ENCODE data around the gene NXPH4. TPM values are rescaled to one million over a fixed set of nuclear protein-coding genes. Genes with fewer than 3 reads are reported as not detected.

Gene NXPH4
- total and polyA plus RNA-seq, 4 experiments from 2014 or later, result not detected

DNA sequence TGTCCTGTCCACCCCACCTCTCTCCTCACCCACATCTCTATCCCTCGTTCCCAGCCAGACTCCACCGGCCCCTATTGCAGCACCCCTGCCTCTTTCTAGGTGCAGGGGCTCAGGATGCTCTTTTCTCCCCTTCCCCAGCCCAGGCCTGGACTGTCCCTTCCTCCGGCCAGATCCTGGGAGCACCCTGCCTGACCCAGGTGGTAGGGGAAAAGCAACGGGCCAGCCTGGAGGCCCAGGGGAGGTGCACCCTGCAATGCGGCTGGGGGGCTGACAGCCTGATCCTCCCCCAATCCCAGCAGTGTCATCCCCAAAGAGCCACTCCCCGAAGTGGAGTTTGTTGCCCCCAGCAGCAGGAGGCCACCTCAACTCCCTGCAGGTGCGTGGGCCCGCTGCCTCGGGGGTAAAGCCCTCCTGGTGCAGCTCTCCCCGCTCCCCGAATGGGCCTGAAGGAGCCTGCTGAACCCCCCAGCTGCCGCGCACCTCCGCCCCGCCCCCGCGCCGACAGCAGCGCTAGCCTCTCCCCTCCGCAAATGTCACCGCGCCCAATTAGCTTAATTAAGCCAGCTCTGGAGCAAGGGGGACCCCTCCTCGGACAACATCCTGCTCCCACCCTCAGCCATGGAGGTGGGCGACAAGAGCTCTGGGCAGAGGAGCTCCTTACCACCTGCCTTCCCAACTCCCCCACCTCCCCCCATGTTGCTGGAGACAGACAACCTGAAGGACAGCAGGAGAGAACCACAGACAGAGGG lies 4.7 kb downstream of the NXPH4 start:
- peaks cover 84% of the 10 kb centered on the region for H3K27me3 ChIP-seq (ENCODE audit: insufficient read depth, low read length)
- Mint-ChIP-seq H3K36me3 (no peaks in the 10 kb centered on the region), H3K4me3 (peak overlapping the region in 2 of 8 donors; percentile 55 to 57), H3K4me1 (peaks cover 26 to 63% (median 32%) of the 10 kb centered on the region in 4 donors), H3K9me3 (peaks cover 0 to 3% (median 0%) of the 10 kb centered on the region in 8 donors), H3K27ac (peak overlapping the region in 1 of 7 donors; percentile 2), H3K27me3 (peaks cover 63 to 72% of the 10 kb centered on the region in 2 donors)
- H3K27ac ChIP-seq (ENCODE audit: low read depth, low read length), result no peak overlapping the region
- H3K4me3 ChIP-seq (ENCODE audit: low read length in 2 of 2), result no peak overlapping the region
- H3K4me1 ChIP-seq (ENCODE audit: insufficient read depth, low read length), result peaks cover 39% of the 10 kb centered on the region
- no peaks in the 10 kb centered on the region for H3K9me3 ChIP-seq (ENCODE audit: control insufficient read depth in 1 of 2, low read length in 2 of 2)
- H3K36me3 ChIP-seq (ENCODE audit: insufficient read depth, low read length), result no peaks in the 10 kb centered on the region
- ChIA-PET POLR2A (ENCODE audit: partially characterized antibody) (no interaction called here), CTCF (ENCODE audit: partially characterized antibody) (interaction anchor here (0.6 to 11.8 kb wide), 4 partner anchors 8 to 21 kb away, joined by 3 to 245 read pairs (median 4); partner anchors contain the start of gene SHMT2)
- intact Hi-C loops (cut with micrococcal nuclease), result no loop called here
- DNase-seq, result no peak

DNA sequence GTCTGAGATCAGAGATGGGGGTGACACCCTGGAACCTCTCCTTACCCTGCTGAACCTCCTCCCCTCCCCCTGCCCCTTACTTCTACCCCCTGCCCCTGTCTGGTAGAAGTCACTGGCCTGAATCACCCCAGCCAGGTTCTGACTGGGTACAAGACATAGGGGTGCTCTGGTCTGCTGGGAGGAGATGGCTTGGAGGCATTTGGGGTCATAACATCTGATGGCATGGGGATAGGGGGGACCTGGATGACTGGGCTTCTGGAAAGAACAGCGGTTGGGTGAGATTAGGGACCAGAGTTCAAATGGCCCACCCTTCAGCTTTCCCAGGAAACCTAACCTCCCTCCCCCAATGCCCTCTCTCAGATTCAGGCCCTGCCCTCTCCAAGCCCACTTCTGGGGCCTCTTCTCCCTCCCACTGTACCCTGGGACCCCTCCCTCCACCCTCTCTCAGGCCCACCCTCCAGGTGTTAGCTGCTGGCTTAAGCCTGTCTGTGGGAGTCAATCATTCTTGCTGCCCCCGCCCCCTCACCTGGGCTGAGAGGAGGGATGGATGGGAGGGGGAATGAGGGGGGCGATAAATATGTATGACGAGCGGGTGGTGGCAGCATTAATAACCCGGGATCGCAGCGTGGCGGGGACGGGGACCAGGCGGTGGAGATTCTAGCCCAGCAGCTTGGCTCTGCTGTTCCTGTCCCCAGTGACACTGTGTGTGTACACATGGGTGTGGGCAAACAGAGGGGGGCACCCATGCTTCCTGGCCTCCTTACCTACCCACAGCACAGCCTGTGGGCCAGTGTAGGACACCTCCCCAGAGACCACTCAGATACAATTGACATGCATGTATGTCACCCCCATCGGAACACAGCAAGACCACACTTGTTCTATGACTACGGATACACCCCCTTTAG lies 5.9 kb downstream of the NXPH4 start:
- Histone ChIP-seq H3K27me3 (ENCODE audit: insufficient read depth, low read length) (peaks cover 82% of the 10 kb centered on the region), H3K4me1 (ENCODE audit: insufficient read depth, low read length) (peaks cover 40% of the 10 kb centered on the region), H3K36me3 (ENCODE audit: insufficient read depth, low read length) (no peaks in the 10 kb centered on the region), H3K4me3 (ENCODE audit: low read length in 2 of 2) (no peak overlapping the region), H3K27ac (ENCODE audit: low read depth, low read length) (no peak overlapping the region), H3K9me3 (ENCODE audit: control insufficient read depth in 1 of 2, low read length in 2 of 2) (no peaks in the 10 kb centered on the region)
- H3K36me3 Mint-ChIP-seq, result no peaks in the 10 kb centered on the region
- H3K4me3 Mint-ChIP-seq, result no peak overlapping the region
- H3K9me3 Mint-ChIP-seq, result peaks cover 0 to 1% (median 0%) of the 10 kb centered on the region in 8 donors
- POLR2A ChIA-PET (ENCODE audit: partially characterized antibody), result interaction anchor here (6.0 kb wide), 1 partner anchor 17 kb away, joined by 55 read pairs; a partner anchor contains a TSS
- intact Hi-C loops (cut with micrococcal nuclease), result no loop called here
- H3K4me1 Mint-ChIP-seq, result peaks cover 25 to 66% (median 34%) of the 10 kb centered on the region in 4 donors
- CTCF ChIA-PET (ENCODE audit: partially characterized antibody), result interaction anchor here (0.6 to 12.3 kb wide), 5 partner anchors 7 to 20 kb away, joined by 3 to 245 read pairs (median 5); partner anchors contain the start of genes NXPH4 and SHMT2
- no peak for DNase-seq
- peaks cover 63 to 72% of the 10 kb centered on the region in 2 donors for H3K27me3 Mint-ChIP-seq
- peak overlapping the region in 1 of 7 donors; percentile 10 for H3K27ac Mint-ChIP-seq

DNA sequence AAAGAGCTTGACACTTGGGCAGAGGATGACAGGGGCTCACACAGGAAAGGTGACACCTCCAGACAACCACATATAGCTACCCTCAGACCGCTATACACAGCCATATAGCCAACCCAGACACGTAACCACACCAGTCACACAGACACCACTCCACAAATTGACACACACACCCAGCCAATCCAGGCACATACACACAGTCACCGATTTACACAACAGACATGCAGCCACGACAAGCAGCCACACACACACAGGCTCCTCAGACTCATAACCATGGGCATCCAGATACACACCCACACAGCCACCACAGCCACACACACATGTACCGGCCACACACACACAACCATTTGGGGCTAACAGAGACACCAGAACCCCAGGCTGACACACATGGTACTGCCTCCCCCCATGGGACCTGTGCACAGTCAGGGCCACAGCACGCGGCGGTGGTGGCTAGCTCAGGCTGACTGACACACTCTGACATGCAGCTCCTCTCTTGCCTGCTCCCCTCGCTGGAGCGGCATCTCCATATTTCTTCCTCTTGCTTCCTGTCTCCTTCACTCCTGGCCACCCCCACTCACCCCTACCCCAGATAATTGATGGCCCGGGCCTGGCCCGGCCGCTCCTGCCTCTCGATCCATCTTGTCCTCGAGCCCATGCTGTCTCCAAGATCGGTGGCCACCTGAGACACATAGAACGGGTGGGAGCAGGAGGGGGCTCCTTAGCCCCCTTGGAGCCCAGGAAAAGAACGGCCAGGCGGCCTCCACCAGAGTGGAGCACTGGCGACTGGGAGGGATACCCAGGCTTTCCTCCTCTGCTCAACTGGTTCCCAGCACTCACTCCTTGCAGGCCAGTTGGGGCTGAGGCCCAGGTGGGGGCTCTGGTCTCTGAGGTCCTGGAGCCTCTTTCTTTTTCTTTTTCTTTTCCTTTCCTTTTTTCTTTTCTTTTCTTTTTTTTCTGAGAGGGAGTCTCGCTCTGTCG lies 6.9 kb downstream of the NXPH4 start:
- Histone ChIP-seq H3K27me3 (ENCODE audit: insufficient read depth, low read length) (peaks cover 73% of the 10 kb centered on the region), H3K27ac (ENCODE audit: low read depth, low read length) (no peak overlapping the region), H3K4me3 (ENCODE audit: low read length in 2 of 2) (no peak overlapping the region), H3K9me3 (ENCODE audit: control insufficient read depth in 1 of 2, low read length in 2 of 2) (no peaks in the 10 kb centered on the region), H3K36me3 (ENCODE audit: insufficient read depth, low read length) (no peaks in the 10 kb centered on the region), H3K4me1 (ENCODE audit: insufficient read depth, low read length) (peaks cover 38% of the 10 kb centered on the region)
- peaks cover 26 to 61% (median 35%) of the 10 kb centered on the region in 4 donors for H3K4me1 Mint-ChIP-seq
- peaks cover 57 to 66% of the 10 kb centered on the region in 2 donors for H3K27me3 Mint-ChIP-seq
- intact Hi-C loops (cut with micrococcal nuclease), result no loop called here
- H3K36me3 Mint-ChIP-seq, result no peaks in the 10 kb centered on the region
- peaks cover 0 to 1% (median 0%) of the 10 kb centered on the region in 8 donors for H3K9me3 Mint-ChIP-seq
- ChIA-PET CTCF (ENCODE audit: partially characterized antibody) (interaction anchor here (0.9 to 12.3 kb wide), 3 partner anchors 9 to 112 kb away, joined by 3 to 245 read pairs (median 157); partner anchors contain the start of gene NXPH4), POLR2A (ENCODE audit: partially characterized antibody) (interaction anchor here (1.4 to 6.0 kb wide), 2 partner anchors 9 to 17 kb away, joined by 8 to 55 read pairs; a partner anchor contains a TSS)
- peak overlapping the region in 2 of 7 donors; percentile 10 to 62 for H3K27ac Mint-ChIP-seq
- H3K4me3 Mint-ChIP-seq, result peak overlapping the region in 1 of 8 donors; percentile 29
- no peak for DNase-seq

DNA sequence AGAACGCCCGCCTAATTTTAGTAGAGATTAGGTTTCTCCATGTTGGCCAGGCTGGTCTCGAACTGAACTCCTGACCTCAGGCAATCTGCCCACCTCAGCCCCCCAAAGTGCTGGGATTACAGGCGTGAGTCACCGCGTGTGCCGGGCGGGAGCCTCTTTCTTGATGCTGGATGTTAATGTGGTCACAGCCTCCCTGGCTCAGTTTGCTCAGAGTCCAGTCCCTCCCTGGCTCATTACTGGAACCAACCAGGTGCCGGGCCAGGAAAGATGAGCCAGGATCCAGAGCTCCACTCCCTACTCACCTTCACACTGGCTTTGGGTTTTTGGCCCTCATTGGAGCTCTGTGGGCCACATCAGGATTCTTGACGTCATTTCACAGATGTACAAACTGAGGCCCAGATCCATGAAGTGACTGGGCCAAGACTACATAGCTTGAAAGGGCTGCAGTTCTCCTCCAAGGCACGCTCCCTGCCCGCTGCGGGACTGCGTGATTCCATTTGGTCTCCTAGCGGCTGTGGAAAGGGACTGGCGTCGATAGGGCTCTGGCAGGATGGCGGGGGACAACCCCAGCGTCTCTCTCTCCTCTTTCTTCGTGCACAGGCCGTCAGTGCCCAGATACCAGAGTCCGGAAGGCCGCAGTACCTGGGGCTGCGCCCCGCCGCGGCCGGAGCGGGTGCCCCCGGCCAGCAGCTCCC lies 7.8 kb downstream of the NXPH4 start:
- POLR2A ChIA-PET (ENCODE audit: partially characterized antibody), result interaction anchor here (0.8 to 6.0 kb wide), 3 partner anchors 9 to 16 kb away, joined by 3 to 55 read pairs (median 8); a partner anchor contains a TSS
- no peak for DNase-seq
- intact Hi-C loops (cut with micrococcal nuclease), result no loop called here
- peaks cover 48% of the 10 kb centered on the region for H3K4me1 ChIP-seq (ENCODE audit: insufficient read depth, low read length)
- Mint-ChIP-seq H3K36me3 (peaks cover 0 to 2% of the 10 kb centered on the region in 2 donors), H3K4me3 (no peak overlapping the region), H3K4me1 (peaks cover 33 to 63% (median 42%) of the 10 kb centered on the region in 4 donors), H3K27ac (no peak overlapping the region), H3K27me3 (peaks cover 49 to 57% of the 10 kb centered on the region in 2 donors), H3K9me3 (peaks cover 0 to 1% (median 0%) of the 10 kb centered on the region in 8 donors)
- H3K36me3 ChIP-seq (ENCODE audit: insufficient read depth, low read length), result no peaks in the 10 kb centered on the region
- H3K9me3 ChIP-seq (ENCODE audit: control insufficient read depth in 1 of 2, low read length in 2 of 2), result no peaks in the 10 kb centered on the region
- H3K27ac ChIP-seq (ENCODE audit: low read depth, low read length), result no peak overlapping the region
- CTCF ChIA-PET (ENCODE audit: partially characterized antibody), result interaction anchor here (0.9 to 12.3 kb wide), 3 partner anchors 10 to 113 kb away, joined by 3 to 245 read pairs (median 157); partner anchors contain the start of gene NXPH4
- H3K4me3 ChIP-seq (ENCODE audit: low read length in 2 of 2), result no peak overlapping the region
- peaks cover 66% of the 10 kb centered on the region for H3K27me3 ChIP-seq (ENCODE audit: insufficient read depth, low read length)

DNA sequence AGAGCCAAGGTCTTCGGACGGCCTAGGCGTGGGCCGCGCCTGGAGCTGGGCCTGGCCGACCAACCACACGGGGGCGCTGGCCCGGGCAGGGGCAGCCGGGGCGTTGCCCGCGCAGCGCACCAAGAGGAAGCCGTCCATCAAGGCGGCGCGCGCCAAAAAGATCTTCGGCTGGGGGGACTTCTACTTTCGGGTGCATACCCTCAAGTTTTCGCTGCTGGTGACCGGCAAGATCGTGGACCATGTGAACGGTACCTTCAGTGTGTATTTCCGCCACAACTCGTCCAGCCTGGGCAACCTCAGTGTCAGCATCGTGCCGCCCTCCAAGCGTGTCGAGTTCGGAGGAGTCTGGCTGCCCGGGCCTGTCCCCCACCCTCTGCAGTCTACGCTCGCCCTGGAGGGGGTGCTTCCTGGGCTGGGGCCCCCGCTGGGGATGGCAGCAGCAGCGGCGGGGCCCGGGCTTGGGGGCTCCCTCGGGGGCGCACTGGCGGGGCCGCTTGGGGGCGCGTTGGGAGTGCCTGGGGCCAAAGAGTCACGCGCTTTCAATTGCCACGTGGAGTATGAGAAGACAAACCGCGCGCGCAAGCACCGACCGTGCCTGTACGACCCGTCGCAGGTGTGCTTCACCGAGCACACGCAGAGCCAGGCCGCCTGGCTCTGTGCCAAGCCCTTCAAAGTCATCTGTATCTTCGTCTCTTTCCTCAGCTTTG lies 8.5 kb downstream of the NXPH4 start:
- H3K4me3 Mint-ChIP-seq, result peak overlapping the region in 7 of 8 donors; percentile 45 to 74 (median 60)
- ChIA-PET CTCF (ENCODE audit: partially characterized antibody) (interaction anchor here (0.9 to 12.3 kb wide), 3 partner anchors 11 to 113 kb away, joined by 3 to 245 read pairs (median 157); partner anchors contain the start of gene NXPH4), POLR2A (ENCODE audit: partially characterized antibody) (interaction anchor here (0.8 to 6.0 kb wide), 4 partner anchors 9 to 114 kb away, joined by 3 to 55 read pairs (median 7); partner anchors contain the start of gene STAT6)
- Histone ChIP-seq H3K27ac (ENCODE audit: low read depth, low read length) (no peak overlapping the region), H3K27me3 (ENCODE audit: insufficient read depth, low read length) (peaks cover 59% of the 10 kb centered on the region), H3K36me3 (ENCODE audit: insufficient read depth, low read length) (no peaks in the 10 kb centered on the region), H3K4me1 (ENCODE audit: insufficient read depth, low read length) (peaks cover 52% of the 10 kb centered on the region), H3K9me3 (ENCODE audit: control insufficient read depth in 1 of 2, low read length in 2 of 2) (no peaks in the 10 kb centered on the region), H3K4me3 (ENCODE audit: low read length in 2 of 2) (no peak overlapping the region)
- peaks cover 45 to 53% of the 10 kb centered on the region in 2 donors for H3K27me3 Mint-ChIP-seq
- DNase-seq, result peak; percentile 56 to 71 (median 65)
- H3K9me3 Mint-ChIP-seq, result peaks cover 0 to 1% (median 0%) of the 10 kb centered on the region in 8 donors
- peaks cover 31 to 70% (median 45%) of the 10 kb centered on the region in 4 donors for H3K4me1 Mint-ChIP-seq
- H3K36me3 Mint-ChIP-seq, result peaks cover 0 to 9% of the 10 kb centered on the region in 2 donors
- H3K27ac Mint-ChIP-seq, result peak overlapping the region in 4 of 7 donors; percentile 17 to 81 (median 42)
- intact Hi-C loops (cut with micrococcal nuclease), result loop anchor here (1.0 to 5.0 kb wide), 3 partner anchors 11 to 1003 kb away; partner anchors contain the start of genes NABP2 and RNF41
